Gastrocnemius medialis (tissue), 4 donors: Measurements from ENCODE around the gene ALOX5. TPM values are rescaled to one million over a fixed set of nuclear protein-coding genes. Genes with fewer than 3 reads are reported as not detected.

Experiments used
- ATAC-seq, 2 donors: fragments of 150-250 bp; one replicate each; pipeline ENCODE4 v1.9.1; 2016
- DNase-seq, 2 donors: peaks; one replicate each; pipeline ENCODE4 v3.0.0-alpha.2; 2019
- H3K27ac ChIP-seq, 4 donors: fragments of 200-600 bp; sonication (generic); 1 replicate in 1 of 4; 2 replicates in 3 of 4; pipeline ENCODE4 v1.5.1; 2016 to 2018; ENCODE audit warnings: mild to moderate bottlenecking in 2 of 4, moderate library complexity in 1 of 4
- H3K27me3 ChIP-seq, 3 donors: fragments of 200-600 bp; sonication (generic) in 2 of 3; 1 replicate in 1 of 3; 2 replicates in 2 of 3; pipeline versions ENCODE4 v1.5.1 to v1.6.0; 2016 to 2019; ENCODE audit warnings: mild to moderate bottlenecking in 1 of 3, moderate library complexity in 1 of 3
- H3K36me3 ChIP-seq, 2 donors: fragments of 200-600 bp; sonication (generic) in 1 of 2; one replicate each; pipeline ENCODE4 v1.5.1; 2017 to 2018
- H3K4me1 ChIP-seq, 2 donors: fragments of 200-600 bp; sonication (generic) in 1 of 2; one replicate each; pipeline ENCODE4 v1.5.1; 2016 to 2017; ENCODE audit warnings: mild to moderate bottlenecking in 2 of 2
- H3K4me3 ChIP-seq, 4 donors: fragments of 200-600 bp; sonication (generic) in 3 of 4; 1 replicate in 1 of 4; 2 replicates in 3 of 4; pipeline ENCODE4 v1.5.1; 2016 to 2019; ENCODE audit warnings: mild to moderate bottlenecking in 2 of 4
- H3K9me3 ChIP-seq, 3 donors: fragments of 200-600 bp; sonication (generic) in 2 of 3; 1 replicate in 1 of 3; 2 replicates in 2 of 3; pipeline ENCODE4 v1.5.1; 2016 to 2019
- POLR2A ChIP-seq, 2 donors: fragments of 450-650 bp; IDR thresholded peaks; one replicate each; pipeline ENCODE4 v1.6.1; 2017; ENCODE audit warnings: antibody characterized with exemption in 2 of 2, mild to moderate bottlenecking in 2 of 2, moderate library complexity in 2 of 2
- in situ Hi-C, 4 donors: fragments of 200-750 bp; cut with MboI; loops; one replicate each; pipeline versions ENCODE4 v1.15.0 to v1.8.0; 2017; ENCODE audit warnings: low sequenced_read_pairs in 4 of 4
- intact Hi-C: fragments of 100-400 bp; cut with DNase I; formaldehyde crosslinking; loops from one replicate; pipeline ENCODE4 v1.15.1; 2023; ENCODE audit warnings: low total_unique reads
- total RNA-seq, 4 donors: library from RNA; depleted of rRNA; stranded (reverse); fragments of >200 nt; gene quantifications; one replicate each; pipeline versions ENCODE4 v1.1.0 to v1.2.3, GENCODE V29; 2016
- TF ChIP-seq, protein P1 (sequence below), 5 experiments: fragments of 450-650 bp in 3 of 5; fragments of 200-600 bp in 2 of 5; sonication (generic) in 2 of 5; IDR thresholded peaks in 4 of 5; conservative IDR thresholded peaks in 1 of 5; 1 replicate in 4 of 5; 2 replicates in 1 of 5; pipeline ENCODE4 v1.5.1; 2016 to 2019; ENCODE audit warnings: antibody characterized with exemption in 5 of 5, mild to moderate bottlenecking in 3 of 5, moderate library complexity in 3 of 5

The ALOX5 gene
- total RNA-seq, 4 donors from 2014 or later = 1.5 to 10.8 (median 4.2) TPM

DNA sequence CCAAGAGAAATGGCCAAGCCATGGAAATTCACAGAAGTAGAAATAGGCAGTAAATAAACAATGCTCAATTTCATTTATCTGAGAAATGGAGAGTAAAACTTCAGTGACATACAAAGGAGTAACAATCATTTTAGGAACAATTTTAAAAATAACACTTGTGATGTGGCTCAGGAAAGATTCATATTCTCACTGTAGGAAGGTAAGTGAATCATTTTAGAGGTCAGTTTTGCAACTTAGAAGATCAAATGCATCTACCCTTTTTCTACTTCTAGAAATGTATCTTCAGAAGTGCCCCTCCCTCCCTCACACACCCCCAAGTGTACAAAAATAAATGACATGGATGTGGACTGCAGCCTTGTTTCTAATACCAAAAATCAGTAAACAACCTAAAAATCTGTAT lies 78.3 kb downstream of the ALOX5 start:
- in situ Hi-C loops = loop anchor here in 1 of 4 donors (25.0 kb wide), 1 partner anchor 210 kb away; the partner anchor contains the start of gene ZFAND4

DNA sequence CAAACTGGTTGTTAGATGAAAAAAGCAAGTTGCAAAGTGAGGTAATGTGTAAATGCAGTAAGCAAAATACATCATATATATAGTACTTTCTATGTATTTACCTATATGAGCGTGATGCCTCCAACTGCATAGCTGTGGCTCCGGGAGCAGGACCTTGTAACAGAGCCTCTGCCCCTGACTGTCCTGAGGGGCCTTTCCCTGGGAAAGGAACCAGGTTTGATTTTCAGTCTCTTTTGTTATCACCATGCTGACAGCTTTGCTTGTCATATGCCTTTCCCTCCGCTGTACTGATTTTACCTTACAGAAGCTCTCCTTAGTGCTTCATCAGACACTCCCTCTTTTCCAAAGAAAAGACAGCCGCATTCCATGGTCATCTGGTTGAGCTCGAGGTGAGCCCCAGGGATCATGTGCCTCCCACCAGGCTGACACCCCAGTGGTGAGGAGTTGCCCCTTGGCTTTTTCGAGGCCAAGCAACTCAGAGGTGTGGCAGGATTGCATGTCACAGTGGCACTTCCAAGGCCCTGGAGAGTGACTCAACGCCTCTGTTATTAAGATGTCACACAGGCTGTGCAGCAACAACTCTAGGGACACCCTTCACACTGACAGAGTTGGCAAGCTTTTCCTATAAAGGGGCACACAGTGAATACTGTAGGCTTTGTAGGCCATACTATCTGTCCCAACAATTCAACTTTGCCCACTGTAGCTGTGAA lies 78.9 kb downstream of the ALOX5 start:
- H3K27ac ChIP-seq = no peak overlapping the region
- in situ Hi-C loops = loop anchor here in 1 of 4 donors (25.0 kb wide), 1 partner anchor 209 kb away; the partner anchor contains the start of gene ZFAND4
- no peak for ATAC-seq

More for the DNA sequence above, 78.3 kb downstream of the ALOX5 start:
- no peaks in the 10 kb centered on the region for H3K36me3 ChIP-seq
- intact Hi-C loops = loop anchor here (1.0 kb wide), 1 partner anchor 30 kb away; no protein-coding TSS in a partner anchor
- no peak overlapping the region for H3K27ac ChIP-seq
- H3K9me3 ChIP-seq = no peaks in the 10 kb centered on the region
- H3K4me1 ChIP-seq = peaks cover 10 to 12% of the 10 kb centered on the region in 2 donors
- H3K4me3 ChIP-seq = no peak overlapping the region
- no peak for ATAC-seq
- no peaks in the 10 kb centered on the region for H3K27me3 ChIP-seq
- DNase-seq = no peak
- TF ChIP-seq, protein P1, sequence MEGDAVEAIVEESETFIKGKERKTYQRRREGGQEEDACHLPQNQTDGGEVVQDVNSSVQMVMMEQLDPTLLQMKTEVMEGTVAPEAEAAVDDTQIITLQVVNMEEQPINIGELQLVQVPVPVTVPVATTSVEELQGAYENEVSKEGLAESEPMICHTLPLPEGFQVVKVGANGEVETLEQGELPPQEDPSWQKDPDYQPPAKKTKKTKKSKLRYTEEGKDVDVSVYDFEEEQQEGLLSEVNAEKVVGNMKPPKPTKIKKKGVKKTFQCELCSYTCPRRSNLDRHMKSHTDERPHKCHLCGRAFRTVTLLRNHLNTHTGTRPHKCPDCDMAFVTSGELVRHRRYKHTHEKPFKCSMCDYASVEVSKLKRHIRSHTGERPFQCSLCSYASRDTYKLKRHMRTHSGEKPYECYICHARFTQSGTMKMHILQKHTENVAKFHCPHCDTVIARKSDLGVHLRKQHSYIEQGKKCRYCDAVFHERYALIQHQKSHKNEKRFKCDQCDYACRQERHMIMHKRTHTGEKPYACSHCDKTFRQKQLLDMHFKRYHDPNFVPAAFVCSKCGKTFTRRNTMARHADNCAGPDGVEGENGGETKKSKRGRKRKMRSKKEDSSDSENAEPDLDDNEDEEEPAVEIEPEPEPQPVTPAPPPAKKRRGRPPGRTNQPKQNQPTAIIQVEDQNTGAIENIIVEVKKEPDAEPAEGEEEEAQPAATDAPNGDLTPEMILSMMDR (IDR thresholded peaks at IDR 0.05 in 4 of 5, conservative IDR thresholded peaks at IDR 0.05 in 1 of 5) = no peak
- no peak for TF ChIP-seq POLR2A (IDR thresholded peaks at IDR 0.05)

DNA sequence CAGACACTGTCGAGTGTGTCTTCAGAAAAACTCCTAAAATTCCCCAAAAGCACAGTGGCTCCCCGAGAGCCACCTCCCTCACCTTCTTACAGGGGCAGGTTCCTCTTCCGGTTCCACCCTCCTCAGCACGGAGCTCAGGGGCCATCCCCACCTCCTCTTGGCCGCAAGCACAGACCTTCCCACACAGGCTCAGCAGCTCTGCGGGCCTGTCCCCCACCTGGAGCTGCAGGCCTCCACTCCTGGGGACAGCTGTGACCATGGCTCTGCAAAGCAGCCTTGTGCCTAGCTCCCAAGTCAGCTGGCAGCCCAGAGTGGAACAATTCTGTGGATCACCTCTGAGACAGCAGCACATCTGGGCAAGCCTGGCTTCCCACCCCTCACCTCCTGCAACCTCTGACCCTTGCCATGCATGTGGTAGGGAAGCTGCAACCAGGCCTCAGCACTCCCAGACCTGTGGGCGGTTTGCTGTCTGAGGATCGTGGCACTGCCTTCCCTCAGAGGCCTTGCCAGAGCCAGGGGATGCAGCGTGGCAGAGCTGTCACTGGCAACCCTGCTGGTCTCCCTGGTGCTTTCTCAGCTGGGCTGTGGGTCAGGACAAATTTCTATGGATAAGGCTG lies 79.7 kb downstream of the ALOX5 start:
- no peak for TF ChIP-seq POLR2A (IDR thresholded peaks at IDR 0.05)
- TF ChIP-seq, protein P1 (IDR thresholded peaks at IDR 0.05 in 4 of 5, conservative IDR thresholded peaks at IDR 0.05 in 1 of 5) = no peak
- no peaks in the 10 kb centered on the region for H3K9me3 ChIP-seq
- ATAC-seq (no peak), DNase-seq (no peak)
- in situ Hi-C loops (loop anchor here in 1 of 4 donors (25.0 kb wide), 1 partner anchor 209 kb away; the partner anchor contains the start of gene ZFAND4), intact Hi-C loops (no loop called here)
- no peak overlapping the region for H3K4me3 ChIP-seq
- peaks cover 10 to 12% of the 10 kb centered on the region in 2 donors for H3K4me1 ChIP-seq
- no peaks in the 10 kb centered on the region for H3K27me3 ChIP-seq
- H3K27ac ChIP-seq = no peak overlapping the region
- H3K36me3 ChIP-seq = peaks cover 0 to 14% of the 10 kb centered on the region in 2 donors

More for the DNA sequence above, 78.9 kb downstream of the ALOX5 start:
- TF ChIP-seq, protein P1 (IDR thresholded peaks at IDR 0.05 in 4 of 5, conservative IDR thresholded peaks at IDR 0.05 in 1 of 5) = no peak
- TF ChIP-seq POLR2A (IDR thresholded peaks at IDR 0.05) = no peak
- Histone ChIP-seq H3K36me3 (peaks cover 0 to 6% of the 10 kb centered on the region in 2 donors), H3K4me3 (no peak overlapping the region), H3K9me3 (no peaks in the 10 kb centered on the region), H3K27me3 (no peaks in the 10 kb centered on the region), H3K4me1 (peaks cover 10 to 12% of the 10 kb centered on the region in 2 donors)
- intact Hi-C loops = loop anchor here (1.0 kb wide), 1 partner anchor 29 kb away; no protein-coding TSS in a partner anchor
- DNase-seq = no peak

DNA sequence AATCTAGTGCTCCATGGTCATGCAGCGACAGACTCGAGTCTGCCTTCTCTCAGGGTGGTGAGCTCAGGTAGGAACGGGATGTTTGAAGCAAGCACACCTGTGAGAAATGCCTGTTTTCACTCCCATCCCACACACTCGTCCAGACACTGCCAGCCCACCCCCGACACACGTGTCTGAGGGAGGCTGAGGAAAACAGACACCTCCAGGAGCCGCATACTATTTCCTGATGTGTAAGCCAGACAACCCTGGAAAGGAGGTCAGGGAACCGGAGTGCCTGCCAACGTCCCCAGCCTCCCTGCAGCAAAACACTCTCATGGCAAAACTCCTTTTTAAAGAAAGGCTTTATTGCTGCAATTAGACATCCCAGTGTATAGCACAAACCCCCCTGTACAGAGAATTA lies 80.2 kb downstream of the ALOX5 start:
- H3K9me3 ChIP-seq = no peaks in the 10 kb centered on the region
- H3K4me1 ChIP-seq = peaks cover 10 to 12% of the 10 kb centered on the region in 2 donors
- DNase-seq (no peak), ATAC-seq (no peak)
- H3K4me3 ChIP-seq = no peak overlapping the region
- H3K27ac ChIP-seq = no peak overlapping the region
- intact Hi-C loops = no loop called here
- in situ Hi-C loops = loop anchor here in 1 of 4 donors (25.0 kb wide), 1 partner anchor 208 kb away; the partner anchor contains the start of gene ZFAND4
- no peaks in the 10 kb centered on the region for H3K27me3 ChIP-seq
- no peak for TF ChIP-seq POLR2A (IDR thresholded peaks at IDR 0.05)
- TF ChIP-seq, protein P1 (IDR thresholded peaks at IDR 0.05 in 4 of 5, conservative IDR thresholded peaks at IDR 0.05 in 1 of 5) = no peak
- H3K36me3 ChIP-seq = peaks cover 0 to 19% of the 10 kb centered on the region in 2 donors
